Prostate gland (tissue), 2 donors: ENCODE measurements around the gene CEP152. TPM values are rescaled to one million over a fixed set of nuclear protein-coding genes. Genes with fewer than 3 reads are reported as not detected.

Experiments
- DNase-seq: peaks from one replicate; pipeline ENCODE4 v3.0.0-alpha.2; 2019; ENCODE audit warnings: low spot score
- H3K27ac ChIP-seq, 2 donors: fragments of 200-600 bp; sonication (generic); 2 replicates each; pipeline ENCODE4 v1.5.1; 2017 to 2019
- H3K27me3 ChIP-seq: fragments of 200-600 bp; sonication (generic); replicated peaks from 2 replicates; pipeline ENCODE4 v1.5.1; 2019; ENCODE audit not compliant: insufficient read depth
- H3K36me3 ChIP-seq, 2 donors: fragments of 200-600 bp; sonication (generic); 1 replicate in 1 of 2; 2 replicates in 1 of 2; pipeline versions ENCODE4 v1.5.1 to v1.8.1; 2017 to 2019
- H3K4me1 ChIP-seq: fragments of 200-600 bp; sonication (generic); replicated peaks from 2 replicates; pipeline ENCODE4 v1.5.1; 2019
- H3K4me3 ChIP-seq, 2 donors: fragments of 200-600 bp; sonication (generic); 2 replicates each; pipeline ENCODE4 v1.5.1; 2017 to 2019
- H3K9me3 ChIP-seq: fragments of 200-600 bp; sonication (generic); 2 replicates; pipeline ENCODE4 v1.5.1; 2017
- POLR2A ChIP-seq: fragments of 450-650 bp; IDR thresholded peaks from one replicate; pipeline ENCODE4 v1.6.1; 2016; ENCODE audit warnings: antibody characterized with exemption, mild to moderate bottlenecking
- POLR2AphosphoS5 ChIP-seq: sonication (generic); formaldehyde crosslinking; IDR thresholded peaks from one replicate; pipeline ENCODE4 v1.6.1; 2017; ENCODE audit warnings: antibody characterized with exemption
- WGBS: methylation state at CpG from one replicate; pipeline ENCODE4 v1.1.5; 2018; 5-methylcytosine and 5-hydroxymethylcytosine counted together
- intact Hi-C: fragments of 100-400 bp; cut with DNase I; formaldehyde crosslinking; loops from one replicate; pipeline ENCODE4 v1.14.2; 2022
- total RNA-seq, 2 donors: library from RNA; depleted of rRNA; stranded (reverse); fragments of >200 nt; gene quantifications; one replicate each; pipeline ENCODE4 v1.1.0, GENCODE V29; 2016
- TF ChIP-seq, protein P1 (sequence below), 4 experiments: fragments of 200-600 bp in 2 of 4; fragments of 450-650 bp in 2 of 4; sonication (generic) in 2 of 4; IDR thresholded peaks; 1 replicate in 3 of 4; 2 replicates in 1 of 4; pipeline ENCODE4 v1.5.1; 2016 to 2019; ENCODE audit warnings: antibody characterized with exemption in 4 of 4, mild to moderate bottlenecking in 2 of 4, moderate library complexity in 2 of 4

CEP152 gene
- total RNA-seq, 2 donors from 2014 or later = 5.9 to 9.0 TPM

DNA sequence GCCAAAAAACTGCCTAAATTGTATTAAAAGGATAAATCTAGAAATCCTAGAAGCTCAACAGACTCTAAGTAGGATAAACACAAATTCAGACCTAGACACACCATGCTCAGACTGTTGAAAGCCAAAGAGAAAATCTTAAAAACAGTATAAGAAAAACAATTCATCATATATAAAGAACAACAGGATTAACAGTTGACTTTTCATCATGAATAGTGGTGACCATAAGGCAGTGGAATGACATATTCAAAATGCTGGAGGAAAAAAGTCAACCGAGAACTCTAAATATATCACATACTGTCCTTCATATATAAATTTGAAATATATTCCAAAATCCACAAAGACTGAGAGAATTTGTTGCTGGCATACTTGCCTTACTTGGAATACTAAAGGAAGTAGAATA, 77.3 kb downstream of the CEP152 start:
- no peaks in the 10 kb centered on the region for H3K27me3 ChIP-seq
- intact Hi-C loops = no loop called here
- no peak overlapping the region for H3K27ac ChIP-seq
- H3K36me3 ChIP-seq = no peaks in the 10 kb centered on the region
- no peaks in the 10 kb centered on the region for H3K9me3 ChIP-seq
- DNase-seq = no peak
- H3K4me3 ChIP-seq = no peak overlapping the region
- no peak for TF ChIP-seq POLR2AphosphoS5
- no peak for TF ChIP-seq POLR2A
- TF ChIP-seq, protein P1, sequence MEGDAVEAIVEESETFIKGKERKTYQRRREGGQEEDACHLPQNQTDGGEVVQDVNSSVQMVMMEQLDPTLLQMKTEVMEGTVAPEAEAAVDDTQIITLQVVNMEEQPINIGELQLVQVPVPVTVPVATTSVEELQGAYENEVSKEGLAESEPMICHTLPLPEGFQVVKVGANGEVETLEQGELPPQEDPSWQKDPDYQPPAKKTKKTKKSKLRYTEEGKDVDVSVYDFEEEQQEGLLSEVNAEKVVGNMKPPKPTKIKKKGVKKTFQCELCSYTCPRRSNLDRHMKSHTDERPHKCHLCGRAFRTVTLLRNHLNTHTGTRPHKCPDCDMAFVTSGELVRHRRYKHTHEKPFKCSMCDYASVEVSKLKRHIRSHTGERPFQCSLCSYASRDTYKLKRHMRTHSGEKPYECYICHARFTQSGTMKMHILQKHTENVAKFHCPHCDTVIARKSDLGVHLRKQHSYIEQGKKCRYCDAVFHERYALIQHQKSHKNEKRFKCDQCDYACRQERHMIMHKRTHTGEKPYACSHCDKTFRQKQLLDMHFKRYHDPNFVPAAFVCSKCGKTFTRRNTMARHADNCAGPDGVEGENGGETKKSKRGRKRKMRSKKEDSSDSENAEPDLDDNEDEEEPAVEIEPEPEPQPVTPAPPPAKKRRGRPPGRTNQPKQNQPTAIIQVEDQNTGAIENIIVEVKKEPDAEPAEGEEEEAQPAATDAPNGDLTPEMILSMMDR (IDR thresholded peaks at IDR 0.05) = no peak
- 91% methylated on average over 1 of the region's 1 CpG for WGBS
- no peaks in the 10 kb centered on the region for H3K4me1 ChIP-seq

DNA sequence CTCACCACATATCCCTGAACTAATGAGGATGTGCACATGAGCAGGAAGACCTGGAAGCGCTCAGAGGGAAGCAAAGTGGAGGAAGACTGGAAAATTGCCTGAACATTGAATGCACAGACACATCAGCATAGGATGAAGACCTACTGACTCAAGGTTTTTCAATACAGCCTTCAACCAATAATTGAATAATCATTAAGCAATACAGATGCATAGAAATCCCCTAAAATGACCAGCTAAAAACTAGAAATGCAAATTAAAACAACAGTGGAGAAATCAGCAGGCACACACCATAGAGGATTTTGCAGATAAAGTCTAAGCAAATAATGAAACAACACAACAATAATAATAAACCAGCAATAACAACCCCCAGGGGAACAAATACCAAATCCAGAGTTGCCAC, 80.4 kb downstream of the CEP152 start:
- no peak for DNase-seq
- TF ChIP-seq, protein P1 (IDR thresholded peaks at IDR 0.05) = no peak
- TF ChIP-seq POLR2A (no peak), POLR2AphosphoS5 (no peak)
- Histone ChIP-seq H3K27ac (no peak overlapping the region), H3K4me1 (no peaks in the 10 kb centered on the region), H3K4me3 (no peak overlapping the region), H3K9me3 (no peaks in the 10 kb centered on the region), H3K36me3 (no peaks in the 10 kb centered on the region), H3K27me3 (no peaks in the 10 kb centered on the region)
- WGBS = 100% methylated on average over 1 of the region's 1 CpG
- intact Hi-C loops = no loop called here

DNA sequence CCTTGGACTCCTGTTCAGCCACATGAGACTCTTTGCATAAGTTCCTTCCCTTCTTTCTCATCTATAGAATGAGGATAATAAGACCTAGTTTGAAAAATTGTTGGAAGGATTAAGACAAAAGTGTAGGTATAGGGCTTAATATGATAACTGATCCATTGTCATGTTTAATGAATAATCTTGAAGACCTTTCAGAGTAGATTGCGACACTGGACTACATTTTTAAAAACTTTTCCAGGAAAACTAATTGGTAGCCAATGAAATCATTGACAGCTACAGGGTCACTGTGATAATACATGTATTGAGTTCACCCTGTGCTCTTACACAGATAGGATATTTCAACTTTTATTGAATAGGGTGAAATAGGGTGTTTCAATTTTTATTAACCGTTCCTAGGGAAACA, 86.9 kb downstream of the CEP152 start:
- H3K4me3 ChIP-seq = no peak overlapping the region
- 98% methylated on average over 2 of the region's 2 CpGs for WGBS
- no peaks in the 10 kb centered on the region for H3K36me3 ChIP-seq
- H3K9me3 ChIP-seq = no peaks in the 10 kb centered on the region
- no peak for DNase-seq
- H3K27me3 ChIP-seq = no peaks in the 10 kb centered on the region
- H3K27ac ChIP-seq = no peak overlapping the region
- no peaks in the 10 kb centered on the region for H3K4me1 ChIP-seq
- no peak for TF ChIP-seq POLR2A
- no peak for TF ChIP-seq POLR2AphosphoS5
- TF ChIP-seq, protein P1 (IDR thresholded peaks at IDR 0.05) = no peak
- intact Hi-C loops = no loop called here

DNA sequence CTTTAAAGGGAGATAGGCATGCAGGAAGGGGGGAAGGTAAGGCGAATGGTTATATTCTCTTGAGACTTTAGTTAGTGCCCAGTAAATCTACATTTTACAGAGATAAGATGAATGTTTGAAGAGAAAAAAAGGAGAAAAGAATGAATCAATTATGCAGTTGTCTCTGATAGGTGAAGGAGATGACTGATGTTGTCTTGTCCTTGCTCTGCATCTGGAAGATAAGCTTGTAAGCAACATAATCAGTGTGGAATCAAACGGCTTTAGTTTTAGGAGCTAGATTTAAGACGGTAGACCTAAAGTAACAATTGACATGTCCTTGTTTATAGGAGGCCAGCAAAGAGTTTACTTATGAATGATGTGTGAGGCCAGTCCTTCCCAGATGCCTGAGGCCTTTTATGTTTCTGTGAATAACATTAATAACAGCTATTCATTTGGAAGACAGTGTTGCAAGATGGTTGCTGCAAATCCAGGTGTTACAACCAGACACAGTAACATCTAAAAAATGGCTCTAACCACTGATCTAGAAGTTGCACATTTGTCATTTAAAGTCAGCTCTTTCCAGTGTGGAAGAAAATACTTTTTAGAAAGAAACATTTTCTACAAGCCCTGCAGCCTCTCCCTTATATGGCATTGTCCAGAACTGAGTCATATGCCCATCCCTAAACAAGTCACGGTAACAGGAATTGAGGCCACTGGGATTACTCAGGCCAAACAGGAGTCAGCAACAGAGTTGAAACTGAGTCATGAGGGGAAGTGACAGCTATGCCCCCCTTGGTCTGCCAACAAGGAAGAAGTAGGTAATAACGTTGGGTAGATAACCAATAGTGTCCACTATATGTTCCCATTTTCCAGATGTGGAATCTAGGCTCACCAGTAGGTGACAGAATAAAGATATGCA, 87.9 kb downstream of the CEP152 start:
- Histone ChIP-seq H3K4me1 (no peaks in the 10 kb centered on the region), H3K4me3 (no peak overlapping the region), H3K9me3 (no peaks in the 10 kb centered on the region), H3K27me3 (no peaks in the 10 kb centered on the region), H3K36me3 (no peaks in the 10 kb centered on the region), H3K27ac (no peak overlapping the region)
- no peak for DNase-seq
- 67% methylated on average over 5 of the region's 5 CpGs for WGBS
- intact Hi-C loops = no loop called here
- TF ChIP-seq POLR2A = no peak
- TF ChIP-seq POLR2AphosphoS5 = no peak
- TF ChIP-seq, protein P1 (IDR thresholded peaks at IDR 0.05) = no peak
